Measurements from ENCODE around the gene PPP5C.
A peak's percentile ranks its signal among the peaks of the same experiment; 100 is the strongest.
"Not testable (repeated sequence)": the region's sequence is repeated elsewhere in the genome, so short reads cannot be mapped to it uniquely, and the experiment has no call there.

Gene PPP5C

DNA sequence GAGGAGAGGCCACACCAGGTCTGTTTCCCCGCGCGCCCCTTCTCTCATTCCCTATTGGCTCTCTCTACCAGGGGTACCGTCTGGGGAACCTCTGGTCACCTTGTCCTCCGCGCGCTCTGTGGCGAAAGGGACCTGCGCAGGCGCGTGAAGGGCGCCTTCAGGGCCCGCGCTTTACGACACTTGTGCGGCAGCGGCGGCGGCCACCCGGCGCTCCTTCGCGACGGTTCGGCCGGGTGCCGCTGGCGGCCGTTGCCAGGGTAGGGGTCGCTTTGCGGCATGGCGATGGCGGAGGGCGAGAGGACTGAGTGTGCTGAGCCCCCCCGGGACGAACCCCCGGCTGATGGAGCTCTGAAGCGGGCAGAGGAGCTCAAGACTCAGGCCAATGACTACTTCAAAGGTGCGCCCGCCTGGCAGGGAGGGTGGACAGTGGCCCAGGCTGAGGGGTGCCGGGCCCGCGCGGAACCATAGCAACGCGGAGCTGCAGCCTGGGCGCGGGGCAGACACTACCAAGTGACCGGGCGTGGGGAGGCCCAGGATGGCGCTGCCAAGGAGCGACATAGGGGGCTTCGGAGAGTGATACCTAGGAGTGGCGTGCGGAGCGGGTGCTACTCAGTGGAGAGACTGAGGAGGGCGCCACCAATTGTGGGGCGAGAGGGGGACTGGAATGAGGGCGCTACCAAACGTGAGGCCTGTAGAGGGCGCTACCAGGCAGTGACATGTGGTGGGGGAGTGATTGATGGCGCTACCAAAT is at the start of gene PPP5C:
Gene PPP5C (plus strand): TSS at position 267 of the 751 bp plus-strand sequence. CDS start 10 bp downstream, at position 277.
- peak; percentile 92 for DNase-seq

DNA sequence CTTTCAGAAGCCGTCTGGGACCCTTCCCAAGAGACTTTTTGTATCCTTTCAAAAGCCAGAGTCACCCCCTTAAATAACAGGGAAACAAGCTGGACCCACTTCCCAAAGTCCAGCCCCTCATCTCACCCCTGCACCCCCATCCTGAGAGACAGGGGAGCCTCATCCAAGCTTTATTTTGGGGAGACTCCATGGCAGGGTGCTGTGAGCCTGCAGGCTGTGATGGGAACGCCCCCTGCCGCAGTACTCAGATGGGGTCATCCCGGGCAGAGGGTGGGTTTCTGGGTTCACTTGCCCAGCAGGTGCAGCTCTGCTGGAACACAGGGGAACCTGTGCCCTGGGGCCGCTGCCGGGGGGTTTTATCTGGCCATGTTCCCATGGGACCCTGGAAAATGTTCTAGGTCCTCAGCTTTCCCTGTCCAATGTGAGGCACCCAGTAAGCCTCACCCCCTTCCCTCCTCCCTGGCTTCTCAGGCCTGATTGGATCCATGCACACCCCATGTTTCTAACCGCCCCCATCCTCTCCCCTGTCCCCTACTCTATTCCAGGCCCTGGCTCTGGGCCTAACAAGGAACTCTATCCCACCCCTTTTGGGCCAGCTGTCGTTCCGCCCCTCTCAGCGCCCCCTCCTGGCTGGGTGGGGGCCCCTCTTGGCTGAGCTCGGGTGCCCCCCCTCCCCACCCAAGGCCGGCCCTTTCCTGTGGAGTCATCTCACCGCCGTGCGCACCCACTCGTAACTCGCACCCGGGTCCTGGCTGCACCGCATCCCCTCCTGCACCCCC is 49.0 kb upstream of the PPP5C start:
- DNase-seq, result no peak

GRCh38 chr19:46298479-46299003 is 48.3 kb upstream of the PPP5C start:
- no peak for DNase-seq

GRCh38 chr19:46299004-46299509 is 47.8 kb upstream of the PPP5C start:
- peak; percentile 76 for DNase-seq

DNA sequence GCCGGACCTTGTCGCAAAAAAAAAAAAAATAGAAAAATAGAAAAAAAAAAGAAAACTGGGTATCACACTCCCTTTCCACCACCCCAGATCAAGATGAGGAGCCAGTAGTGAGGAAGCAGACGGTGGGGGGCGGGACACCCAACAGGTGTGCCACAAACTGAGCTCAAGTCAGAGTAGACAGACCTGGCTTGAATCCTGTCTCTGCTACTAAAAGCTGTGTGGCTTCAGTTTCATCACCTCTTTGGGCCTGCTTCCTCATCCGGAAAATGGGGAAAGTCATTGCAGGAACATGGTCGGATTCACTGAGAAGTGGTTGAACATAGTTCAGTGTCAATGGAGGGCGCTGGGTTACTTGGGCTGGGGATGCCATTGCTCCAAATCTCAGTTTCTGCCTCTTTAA is 47.2 kb upstream of the PPP5C start:
- no peak for DNase-seq

GRCh38 chr19:46303322-46303690 is 43.6 kb upstream of the PPP5C start:
- DNase-seq, result no peak

DNA sequence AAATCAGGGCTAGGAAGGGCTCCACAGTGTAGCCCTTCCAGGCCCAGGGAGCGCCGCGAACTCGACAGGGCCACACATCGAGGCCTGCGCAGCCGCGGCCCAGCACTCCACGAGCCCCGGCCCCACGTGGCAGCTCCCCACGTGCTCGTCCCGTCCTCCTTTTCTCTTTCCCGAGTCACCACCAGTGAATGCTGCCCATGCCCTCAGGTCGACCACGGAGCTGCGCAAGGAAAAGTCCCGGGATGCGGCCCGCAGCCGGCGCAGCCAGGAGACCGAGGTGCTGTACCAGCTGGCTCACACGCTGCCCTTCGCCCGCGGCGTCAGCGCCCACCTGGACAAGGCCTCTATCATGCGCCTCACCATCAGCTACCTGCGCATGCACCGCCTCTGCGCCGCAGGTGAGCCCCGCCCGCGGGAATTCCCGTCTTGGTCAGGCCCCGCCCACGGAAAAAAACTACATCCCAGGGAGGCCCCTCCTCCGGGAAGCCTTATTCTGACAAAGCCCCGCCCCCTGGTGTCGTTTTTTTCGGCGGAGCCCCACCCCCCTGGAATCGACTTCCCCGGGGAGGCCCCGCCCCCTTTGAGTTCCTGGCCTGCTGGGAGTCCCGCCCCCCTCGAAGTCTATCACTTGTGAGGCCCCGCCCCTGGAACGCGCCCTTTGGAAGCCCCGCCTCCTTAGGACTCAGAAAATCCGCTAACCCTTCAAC is 43.0 kb upstream of the PPP5C start:
- no peak for DNase-seq

DNA sequence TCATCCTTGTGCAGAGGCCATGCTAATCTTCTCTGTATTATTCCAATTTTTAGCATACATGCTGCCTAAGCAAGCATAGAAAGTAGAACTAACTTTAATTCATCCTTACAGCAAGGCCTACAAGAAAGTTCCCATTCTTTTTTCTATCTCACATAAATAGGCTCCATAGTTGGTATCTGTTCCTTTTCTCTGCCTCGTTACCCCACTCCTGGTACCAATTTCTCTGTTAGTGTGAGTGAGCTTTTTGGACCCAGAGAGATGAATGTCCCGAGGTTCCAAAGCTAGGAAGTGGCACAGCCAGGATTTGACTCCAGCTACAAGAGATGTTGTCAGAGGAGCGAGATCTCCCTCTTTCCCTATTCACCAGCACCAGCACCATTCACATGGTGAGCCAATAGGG is 40.4 kb upstream of the PPP5C start:
- no peak for DNase-seq

DNA sequence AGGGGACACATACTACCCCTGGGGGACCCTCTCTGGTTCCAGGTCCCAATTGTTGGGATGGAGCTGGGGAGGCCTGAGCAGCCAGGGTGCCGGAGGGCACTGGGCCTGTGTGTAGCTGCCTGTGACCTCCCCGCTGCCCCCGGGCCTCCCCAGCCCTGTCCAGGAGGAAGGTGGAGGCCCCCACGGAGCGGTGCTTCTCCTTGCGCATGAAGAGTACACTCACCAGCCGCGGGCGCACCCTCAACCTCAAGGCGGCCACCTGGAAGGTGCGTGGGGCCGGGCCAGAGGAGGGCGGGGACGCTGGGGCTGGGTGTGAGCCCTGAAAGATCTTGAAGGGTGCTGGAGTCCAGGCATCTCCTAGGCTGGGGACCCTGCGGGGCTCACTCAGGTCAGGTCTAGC is 38.4 kb upstream of the PPP5C start:
- no peak for DNase-seq

DNA sequence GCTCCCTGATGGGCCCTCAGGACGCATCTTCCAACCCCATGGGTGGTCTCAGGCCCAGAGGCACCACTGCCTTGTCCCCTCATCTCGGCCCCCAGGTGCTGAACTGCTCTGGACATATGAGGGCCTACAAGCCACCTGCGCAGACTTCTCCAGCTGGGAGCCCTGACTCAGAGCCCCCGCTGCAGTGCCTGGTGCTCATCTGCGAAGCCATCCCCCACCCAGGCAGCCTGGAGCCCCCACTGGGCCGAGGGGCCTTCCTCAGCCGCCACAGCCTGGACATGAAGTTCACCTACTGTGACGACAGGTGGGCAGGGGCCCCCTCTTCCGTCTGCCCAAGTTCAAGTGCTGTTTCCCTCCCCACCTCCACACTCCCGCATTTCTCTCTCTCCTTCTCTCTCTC is 37.8 kb upstream of the PPP5C start:
- DNase-seq, result no peak

GRCh38 chr19:46311444-46311843 is 35.4 kb upstream of the PPP5C start:
- DNase-seq, result no peak

GRCh38 chr19:46313540-46314469 is 33.1 kb upstream of the PPP5C start:
- DNase-seq, result not testable (repeated sequence)

- DNase-seq, result no peak
Measured at GRCh38 chr19:46317339-46317738, 29.5 kb upstream of the PPP5C start.

DNA sequence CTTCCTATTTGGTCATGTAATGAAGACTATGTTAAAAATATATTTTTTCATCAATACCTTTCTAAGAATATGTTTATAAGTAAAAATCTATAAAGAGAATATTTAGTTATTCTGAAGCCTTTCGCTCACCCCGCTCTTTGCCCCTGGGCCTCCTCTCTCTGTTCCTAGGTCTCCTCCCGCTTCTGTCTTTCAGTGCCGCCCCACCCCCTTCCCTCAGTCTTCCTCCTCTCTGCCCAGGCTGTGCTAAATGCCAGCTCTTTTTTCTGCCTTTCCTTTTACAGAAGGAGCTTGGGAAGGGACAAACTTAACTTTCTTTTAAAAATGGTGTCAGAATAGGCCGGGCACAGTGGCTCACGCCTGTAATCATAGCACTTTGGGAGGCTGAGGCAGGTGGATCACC is 27.3 kb upstream of the PPP5C start:
- no peak for DNase-seq

DNA sequence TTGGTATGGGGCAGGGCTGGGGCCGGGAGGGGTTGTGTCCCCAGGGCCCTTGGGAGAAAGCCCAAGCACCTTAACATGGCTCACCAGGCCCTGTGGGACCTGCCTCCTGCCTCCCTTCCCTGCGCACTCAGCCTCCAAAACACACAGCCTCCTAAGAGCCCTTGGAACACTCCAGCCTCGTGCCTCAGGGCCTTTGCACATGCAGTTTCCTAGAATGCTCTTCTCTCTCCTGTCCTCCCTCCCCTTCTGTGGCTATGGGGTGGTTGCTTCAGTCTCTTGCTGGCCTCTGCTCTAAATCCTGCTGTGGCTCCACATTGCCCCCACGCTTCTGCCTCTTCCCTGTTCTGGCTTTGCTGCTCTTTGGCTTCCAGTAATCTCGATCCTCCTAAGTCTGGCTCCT is 26.3 kb upstream of the PPP5C start:
- DNase-seq, result no peak

GRCh38 chr19:46321653-46322052 is 25.2 kb upstream of the PPP5C start:
- DNase-seq, result no peak

DNA sequence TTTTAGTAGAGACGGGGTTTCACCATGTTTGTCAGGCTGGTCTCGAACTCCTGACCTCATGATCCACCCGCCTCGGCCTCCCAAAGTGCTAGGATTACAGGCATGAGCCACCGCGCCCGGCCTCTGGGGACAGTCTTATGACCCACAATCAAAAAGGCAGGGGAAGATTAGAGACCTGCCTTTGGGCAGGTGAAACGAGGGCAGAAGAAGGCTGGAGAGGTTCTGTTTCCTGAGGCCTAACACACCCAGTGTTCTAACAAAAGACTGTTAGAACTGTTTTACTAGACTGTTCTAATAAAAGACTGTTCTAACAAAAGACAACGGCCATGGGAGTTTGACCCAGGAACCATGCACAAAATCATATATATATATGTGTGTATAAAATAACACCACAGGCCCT is 23.7 kb upstream of the PPP5C start:
- not testable (repeated sequence) for DNase-seq

- no peak for DNase-seq
Measured at GRCh38 chr19:46324277-46324676, 22.6 kb upstream of the PPP5C start.

- DNase-seq, result no peak
Measured at GRCh38 chr19:46326608-46327007, 20.3 kb upstream of the PPP5C start.

- no peak for DNase-seq
Measured at GRCh38 chr19:46328079-46328478, 18.8 kb upstream of the PPP5C start.

GRCh38 chr19:46330319-46330918 is 16.5 kb upstream of the PPP5C start:
- DNase-seq, result no peak

DNA sequence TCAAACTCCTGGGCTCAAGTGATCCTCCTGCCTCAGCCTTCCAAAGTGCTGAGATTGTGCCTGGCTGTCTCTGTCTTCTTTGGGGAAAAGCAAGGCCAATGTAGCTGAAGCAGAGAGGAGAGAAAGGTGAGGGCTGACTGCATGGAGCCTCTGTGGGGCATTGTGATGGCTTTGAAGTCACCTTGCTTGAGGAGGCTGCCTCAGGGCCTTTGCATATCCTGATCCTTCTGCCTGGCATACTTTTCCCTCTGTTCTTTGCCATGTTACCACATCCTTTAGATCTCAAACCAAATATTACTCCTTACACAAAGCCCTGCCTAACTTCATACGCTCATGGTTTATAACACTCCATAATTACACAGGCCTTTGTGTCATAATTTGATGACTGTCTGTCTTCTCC is 9.4 kb upstream of the PPP5C start:
- no peak for DNase-seq

All from NCI-H446 treated with DMSO at 0.1 percent for 48 hours (cell line).